GM03348 (cell line): ENCODE data around the gene EIF1.

Experiments used
- DNase-seq: peaks from one replicate; pipeline ENCODE4 v3.0.0; 2012; ENCODE audit warnings: low spot score

EIF1 gene

DNA sequence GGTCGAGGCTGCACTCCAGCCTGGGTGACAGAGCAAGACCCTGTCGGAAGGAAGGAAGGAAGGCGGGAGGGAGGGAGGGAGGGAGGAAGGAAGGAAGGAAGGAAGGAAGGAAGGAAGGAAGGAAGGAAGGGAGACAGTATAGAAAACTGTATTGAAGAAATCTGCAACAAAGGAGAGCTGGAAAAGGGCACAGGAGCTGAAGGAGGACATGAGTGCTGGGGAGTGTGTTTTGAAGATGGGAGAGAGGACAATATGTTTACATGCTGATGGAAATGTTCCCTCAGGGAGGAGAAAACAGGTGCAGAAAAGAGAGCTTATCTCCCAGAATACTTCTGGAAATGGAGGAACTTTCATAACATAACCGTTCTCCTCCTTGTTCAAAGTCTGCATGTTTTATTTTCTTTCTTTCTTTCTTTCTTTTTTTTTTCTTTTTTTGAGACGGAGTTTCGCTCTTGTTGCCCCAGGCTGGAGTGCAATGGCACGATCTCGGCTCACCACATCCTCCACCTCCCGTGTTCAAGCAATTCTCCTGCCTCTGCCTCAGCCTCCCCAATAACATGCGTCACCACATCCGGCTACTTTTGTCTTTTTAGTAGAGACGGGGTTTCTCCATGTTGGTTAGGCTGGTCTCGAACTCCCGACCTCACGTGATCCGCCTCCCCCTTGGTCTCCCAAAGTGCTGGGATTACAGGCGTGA, 48.4 kb downstream of the EIF1 start:
- DNase-seq: no peak

DNA sequence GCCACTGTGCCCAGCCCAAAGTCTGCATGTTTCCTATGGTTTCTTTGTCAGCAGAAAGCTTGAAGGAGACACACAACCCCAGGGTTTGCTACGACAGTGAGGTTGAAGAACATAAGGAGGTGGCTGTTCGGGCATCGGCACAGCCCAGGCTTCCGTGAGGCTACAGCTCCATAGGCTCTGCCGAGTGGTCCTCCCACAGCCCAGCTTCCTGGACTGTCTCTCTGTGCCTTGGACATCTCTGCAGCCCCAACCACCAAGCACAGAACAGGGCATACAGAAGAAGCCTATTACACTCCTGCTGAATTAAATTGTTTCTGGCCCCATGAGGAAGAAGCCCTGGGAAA, 49.0 kb downstream of the EIF1 start:
- no peak for DNase-seq

DNA sequence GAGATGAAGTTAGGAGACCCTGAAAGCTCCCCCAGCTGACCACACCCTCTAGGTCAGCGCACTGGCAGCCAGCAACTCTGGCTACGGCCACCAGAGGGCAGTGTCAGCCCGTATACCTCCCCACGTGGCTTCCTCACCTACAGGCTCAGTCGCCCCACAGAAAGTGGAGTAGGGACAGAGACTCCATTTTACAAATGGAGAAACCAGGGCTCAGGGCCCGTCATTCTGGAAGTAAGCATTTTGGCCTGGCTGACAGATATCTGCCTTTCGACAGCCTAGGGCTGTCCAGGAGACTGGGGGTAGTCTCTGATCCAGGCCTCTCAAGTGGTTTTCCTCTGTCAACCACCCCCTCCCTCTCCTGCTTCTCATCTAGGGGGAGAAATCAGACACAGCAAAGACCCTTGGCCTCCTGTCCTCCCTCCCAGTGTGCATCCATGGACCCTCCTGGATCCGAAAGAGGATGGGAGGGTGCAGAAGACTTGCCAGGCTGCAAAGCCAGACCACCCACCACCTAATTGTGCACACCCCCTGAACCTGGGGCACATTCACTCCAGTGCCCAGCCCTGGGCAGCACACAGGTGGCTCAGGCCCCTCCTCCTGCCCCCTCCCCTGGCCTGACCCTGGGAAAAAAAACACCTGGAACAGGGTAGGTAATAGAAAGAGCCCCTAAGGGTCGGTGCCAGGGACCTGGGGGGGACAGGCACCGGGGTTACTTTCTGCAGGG, 49.6 kb downstream of the EIF1 start:
- DNase-seq: peak; percentile 93

DNA sequence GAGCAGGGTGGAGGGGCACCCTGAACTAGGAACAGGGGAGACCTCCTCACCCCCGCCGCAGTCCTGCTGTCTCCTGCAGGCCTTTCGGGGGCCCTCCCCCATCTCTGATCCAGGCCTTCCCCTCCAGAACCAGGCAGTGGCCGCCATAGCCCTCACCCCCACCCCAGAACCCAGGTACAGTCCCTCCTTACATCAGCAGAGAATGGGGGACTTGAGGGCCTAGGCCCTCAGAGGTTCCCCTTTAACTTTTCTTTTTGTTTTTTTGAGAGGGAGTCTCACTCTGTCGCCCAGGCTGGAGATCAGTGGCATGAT, 50.1 kb downstream of the EIF1 start:
- DNase-seq: no peak

DNA sequence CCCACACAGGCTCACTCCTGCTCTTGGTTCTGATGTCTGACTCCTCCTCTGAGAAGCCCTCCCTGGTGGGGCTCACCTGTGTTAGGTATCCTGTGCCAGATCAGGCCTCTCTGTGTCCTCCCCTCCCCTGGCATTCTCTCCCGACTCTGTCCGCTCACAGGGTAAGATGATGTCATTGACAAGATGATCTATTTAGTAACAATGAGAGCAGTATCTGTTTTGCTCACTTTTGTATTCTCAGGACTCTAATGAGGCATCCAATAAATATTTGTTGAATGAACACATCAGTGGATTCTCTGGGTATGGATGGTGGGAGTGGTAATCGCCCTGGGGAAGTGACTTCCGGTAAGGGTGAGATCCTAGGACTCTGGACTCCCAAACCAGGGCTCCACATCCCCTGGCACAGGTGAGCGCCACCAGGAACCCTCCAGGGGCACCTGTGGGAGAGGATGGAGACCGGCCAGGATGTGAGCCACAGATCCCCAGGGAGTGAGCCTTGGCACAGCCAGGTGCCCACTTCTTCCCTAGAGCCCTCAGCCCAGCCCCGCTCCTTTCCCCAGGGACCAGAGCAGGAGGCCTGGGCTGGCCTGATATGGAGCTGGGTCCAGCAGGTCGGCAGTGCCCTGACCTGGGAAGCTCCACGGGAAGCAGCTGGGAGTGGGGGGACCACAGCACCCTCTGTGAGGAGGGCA, 51.1 kb downstream of the EIF1 start:
- peak; percentile 52 for DNase-seq

DNA sequence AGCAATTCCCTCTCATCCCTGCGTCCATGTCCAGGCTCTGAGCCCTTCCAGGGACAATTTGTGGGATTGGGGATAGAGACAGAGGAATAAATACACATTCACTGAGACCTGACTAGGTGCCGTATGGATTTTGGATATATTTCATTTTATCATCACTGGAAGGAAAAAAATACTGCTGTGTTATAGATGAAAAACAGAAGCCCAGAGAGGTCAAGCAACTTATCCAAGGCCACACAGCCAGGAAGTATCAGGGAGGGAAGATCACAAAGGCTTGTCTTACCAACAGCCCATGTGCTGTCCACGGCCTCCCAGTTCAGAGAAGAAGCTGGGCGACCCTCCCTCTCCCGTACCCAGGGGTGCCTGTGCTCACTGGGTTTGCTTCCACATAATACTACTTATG, 51.8 kb downstream of the EIF1 start:
- DNase-seq: no peak

DNA sequence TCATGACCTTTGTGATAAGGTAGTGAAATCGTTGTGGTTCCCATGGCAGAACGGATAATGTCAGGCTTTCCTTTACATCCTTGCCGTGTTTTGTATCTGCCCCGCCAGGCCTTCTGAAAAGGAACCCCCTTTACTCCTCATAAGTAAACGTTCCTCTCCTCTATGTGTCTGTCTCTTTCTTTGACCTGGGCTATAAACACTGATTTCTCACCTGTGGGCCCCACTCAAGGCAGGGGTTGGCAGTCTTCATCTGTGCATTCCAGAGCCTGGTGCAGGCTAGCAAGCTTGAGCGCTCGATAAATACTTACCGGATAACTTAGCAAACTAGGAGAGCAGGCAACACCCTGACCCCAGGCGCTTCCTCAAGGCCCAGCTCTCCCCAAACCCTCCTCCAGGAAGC, 53.0 kb downstream of the EIF1 start:
- no peak for DNase-seq
